Activated naive CD8-positive, alpha-beta T cell treated with anti-CD3 and anti-CD28 coated beads for 36 hours (primary cell): Measurements from ENCODE around the gene TUBB4B. TPM values are rescaled to one million over a fixed set of nuclear protein-coding genes. Genes with fewer than 3 reads are reported as not detected.
A peak's percentile ranks its signal among the peaks of the same experiment; 100 is the strongest.

Source experiments
- DNase-seq: peaks from one replicate; pipeline ENCODE4 v3.0.0; 2021
- H3K27ac Mint-ChIP-seq: one replicate; pipeline ENCODE4 v1.8.0; 2022; ENCODE audit warnings: mild to moderate bottlenecking, moderate library complexity, mixed read lengths
- H3K27me3 Mint-ChIP-seq: one replicate; pipeline ENCODE4 v1.8.0; 2022; ENCODE audit warnings: mild to moderate bottlenecking, mixed read lengths
- H3K36me3 Mint-ChIP-seq: one replicate; pipeline ENCODE4 v1.8.0; 2021; ENCODE audit warnings: mild to moderate bottlenecking, mixed read lengths
- H3K4me1 Mint-ChIP-seq: one replicate; pipeline ENCODE4 v1.8.0; 2021; ENCODE audit warnings: mixed read lengths
- H3K4me3 Mint-ChIP-seq: one replicate; pipeline ENCODE4 v1.8.0; 2022; ENCODE audit warnings: mild to moderate bottlenecking, moderate library complexity, mixed read lengths
- H3K9me3 Mint-ChIP-seq: one replicate; pipeline ENCODE4 v1.8.0; 2022; ENCODE audit warnings: mixed read lengths
- total RNA-seq, 2 experiments: library from RNA; stranded (reverse); gene quantifications; one replicate each; pipeline ENCODE4 v1.2.3, GENCODE V29; 2021

TUBB4B gene
- total RNA-seq, 2 experiments from 2014 or later, result 271 to 274 TPM

- Mint-ChIP-seq H3K27me3 (peaks cover 11% of the 10 kb centered on the region), H3K9me3 (no peaks in the 10 kb centered on the region), H3K4me1 (peaks cover 14% of the 10 kb centered on the region), H3K4me3 (no peak overlapping the region), H3K27ac (peak overlapping the region; percentile 4), H3K36me3 (peaks cover 4% of the 10 kb centered on the region)
- DNase-seq, result no peak
These were observed 34.7 kb downstream of the TUBB4B start for GRCh38 chr9:137275588-137276472.

- peaks cover 8% of the 10 kb centered on the region for H3K4me1 Mint-ChIP-seq
- peak overlapping the region; percentile 87 for H3K27ac Mint-ChIP-seq
- H3K27me3 Mint-ChIP-seq, result peaks cover 11% of the 10 kb centered on the region
- no peak for DNase-seq
- H3K9me3 Mint-ChIP-seq, result no peaks in the 10 kb centered on the region
- H3K36me3 Mint-ChIP-seq, result no peaks in the 10 kb centered on the region
- H3K4me3 Mint-ChIP-seq, result peak overlapping the region; percentile 80
These were observed 35.6 kb downstream of the TUBB4B start for GRCh38 chr9:137276473-137277328.

- Mint-ChIP-seq H3K4me1 (peaks cover 9% of the 10 kb centered on the region), H3K4me3 (peak within 1 kb of the TSS; percentile 80), H3K36me3 (no peaks in the 10 kb centered on the region), H3K27ac (peak within 1 kb of the TSS; percentile 87), H3K9me3 (no peaks in the 10 kb centered on the region), H3K27me3 (peaks cover 16% of the 10 kb centered on the region)
- DNase-seq, result peak; percentile 56
These were observed 36.4 kb downstream of the TUBB4B start, which contains the start of gene TOR4A for GRCh38 chr9:137277329-137278041. TOR4A (plus strand) TSS chr9:137277726; CDS start chr9:137278690, 964 bp downstream.

- peaks cover 10% of the 10 kb centered on the region for H3K4me1 Mint-ChIP-seq
- peak overlapping the region; percentile 20 for H3K27ac Mint-ChIP-seq
- peak overlapping the region; percentile 80 for H3K4me3 Mint-ChIP-seq
- peaks cover 21% of the 10 kb centered on the region for H3K27me3 Mint-ChIP-seq
- no peaks in the 10 kb centered on the region for H3K9me3 Mint-ChIP-seq
- H3K36me3 Mint-ChIP-seq, result no peaks in the 10 kb centered on the region
- DNase-seq, result no peak
These were observed 37.1 kb downstream of the TUBB4B start for GRCh38 chr9:137278061-137278701.

- no peaks in the 10 kb centered on the region for H3K9me3 Mint-ChIP-seq
- peaks cover 10% of the 10 kb centered on the region for H3K4me1 Mint-ChIP-seq
- H3K36me3 Mint-ChIP-seq, result no peaks in the 10 kb centered on the region
- H3K27me3 Mint-ChIP-seq, result peaks cover 27% of the 10 kb centered on the region
- H3K4me3 Mint-ChIP-seq, result no peak overlapping the region
- no peak for DNase-seq
- H3K27ac Mint-ChIP-seq, result no peak overlapping the region
These were observed 37.9 kb downstream of the TUBB4B start for GRCh38 chr9:137278721-137279711.

GRCh38 chr9:137279741-137280473, 38.8 kb downstream of the TUBB4B start:
- H3K9me3 Mint-ChIP-seq, result no peaks in the 10 kb centered on the region
- H3K36me3 Mint-ChIP-seq, result no peaks in the 10 kb centered on the region
- peaks cover 31% of the 10 kb centered on the region for H3K27me3 Mint-ChIP-seq
- no peak overlapping the region for H3K4me3 Mint-ChIP-seq
- H3K27ac Mint-ChIP-seq, result no peak overlapping the region
- H3K4me1 Mint-ChIP-seq, result peaks cover 7% of the 10 kb centered on the region
- no peak for DNase-seq

GRCh38 chr9:137280474-137281344, 39.6 kb downstream of the TUBB4B start:
- Mint-ChIP-seq H3K4me3 (no peak overlapping the region), H3K27ac (no peak overlapping the region), H3K9me3 (no peaks in the 10 kb centered on the region), H3K27me3 (peaks cover 28% of the 10 kb centered on the region), H3K36me3 (no peaks in the 10 kb centered on the region), H3K4me1 (peaks cover 7% of the 10 kb centered on the region)
- no peak for DNase-seq

- no peaks in the 10 kb centered on the region for H3K9me3 Mint-ChIP-seq
- H3K4me1 Mint-ChIP-seq, result peaks cover 7% of the 10 kb centered on the region
- no peak for DNase-seq
- no peak overlapping the region for H3K27ac Mint-ChIP-seq
- H3K36me3 Mint-ChIP-seq, result no peaks in the 10 kb centered on the region
- peaks cover 25% of the 10 kb centered on the region for H3K27me3 Mint-ChIP-seq
- no peak overlapping the region for H3K4me3 Mint-ChIP-seq
These were observed 40.4 kb downstream of the TUBB4B start for GRCh38 chr9:137281345-137282116.

GRCh38 chr9:137286975-137287383, 45.9 kb downstream of the TUBB4B start:
- peaks cover 25% of the 10 kb centered on the region for H3K27me3 Mint-ChIP-seq
- H3K27ac Mint-ChIP-seq, result no peak overlapping the region
- no peaks in the 10 kb centered on the region for H3K36me3 Mint-ChIP-seq
- H3K9me3 Mint-ChIP-seq, result no peaks in the 10 kb centered on the region
- no peak overlapping the region for H3K4me3 Mint-ChIP-seq
- H3K4me1 Mint-ChIP-seq, result peaks cover 2% of the 10 kb centered on the region
- no peak for DNase-seq

GRCh38 chr9:137293094-137293481, 52.0 kb downstream of the TUBB4B start:
- no peaks in the 10 kb centered on the region for H3K36me3 Mint-ChIP-seq
- DNase-seq, result no peak
- peaks cover 9% of the 10 kb centered on the region for H3K4me1 Mint-ChIP-seq
- H3K4me3 Mint-ChIP-seq, result no peak overlapping the region
- H3K9me3 Mint-ChIP-seq, result peaks cover 2% of the 10 kb centered on the region
- H3K27ac Mint-ChIP-seq, result no peak overlapping the region
- H3K27me3 Mint-ChIP-seq, result peaks cover 38% of the 10 kb centered on the region
